ENCODE results near the gene LRRK1. TPM values are rescaled to one million over a fixed set of nuclear protein-coding genes. Genes with fewer than 3 reads are reported as not detected.

Gene LRRK1
- total RNA-seq, 1 donor from 2014 or later: 0.86 TPM

DNA sequence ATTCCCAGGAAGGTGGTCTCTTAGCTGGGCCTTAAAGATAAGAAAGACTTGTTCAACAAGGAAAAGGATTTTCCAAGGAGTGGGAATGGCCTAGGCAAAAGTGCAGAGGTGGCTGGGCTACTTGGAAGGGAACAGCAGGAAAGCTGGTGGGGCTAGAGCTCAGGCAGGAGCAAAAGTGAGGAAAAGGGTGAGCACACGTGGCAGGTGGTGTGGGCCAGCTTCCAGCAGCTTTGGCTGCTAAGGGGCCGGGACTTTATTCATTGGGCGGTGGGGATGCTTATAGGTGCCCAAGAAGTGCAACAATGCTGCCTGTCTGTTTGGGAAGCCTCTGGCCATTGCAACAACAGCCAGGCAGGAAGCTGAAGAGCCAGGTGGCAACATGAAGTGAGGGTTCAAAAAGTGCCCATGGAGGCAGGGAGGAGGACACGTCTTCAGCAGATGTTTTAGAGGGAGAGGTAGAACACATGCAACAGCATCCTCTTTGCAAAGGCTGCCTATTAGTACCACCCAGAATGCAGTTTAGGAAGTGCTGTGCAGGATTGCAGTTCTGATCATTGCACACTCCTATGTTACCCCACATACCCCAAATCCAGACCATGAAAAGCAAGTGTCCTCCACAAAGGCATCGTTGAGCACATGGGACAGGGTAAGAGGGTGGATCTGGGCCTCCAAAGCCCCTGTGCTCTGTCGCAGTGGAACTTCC lies 25.7 kb upstream of the LRRK1 start:
- H3K36me3 Mint-ChIP-seq (ENCODE audit: insufficient read depth): no peaks in the 10 kb centered on the region
- no peak for DNase-seq (ENCODE audit: low spot score, unreplicated experiment)
- TF ChIP-seq, protein P1, sequence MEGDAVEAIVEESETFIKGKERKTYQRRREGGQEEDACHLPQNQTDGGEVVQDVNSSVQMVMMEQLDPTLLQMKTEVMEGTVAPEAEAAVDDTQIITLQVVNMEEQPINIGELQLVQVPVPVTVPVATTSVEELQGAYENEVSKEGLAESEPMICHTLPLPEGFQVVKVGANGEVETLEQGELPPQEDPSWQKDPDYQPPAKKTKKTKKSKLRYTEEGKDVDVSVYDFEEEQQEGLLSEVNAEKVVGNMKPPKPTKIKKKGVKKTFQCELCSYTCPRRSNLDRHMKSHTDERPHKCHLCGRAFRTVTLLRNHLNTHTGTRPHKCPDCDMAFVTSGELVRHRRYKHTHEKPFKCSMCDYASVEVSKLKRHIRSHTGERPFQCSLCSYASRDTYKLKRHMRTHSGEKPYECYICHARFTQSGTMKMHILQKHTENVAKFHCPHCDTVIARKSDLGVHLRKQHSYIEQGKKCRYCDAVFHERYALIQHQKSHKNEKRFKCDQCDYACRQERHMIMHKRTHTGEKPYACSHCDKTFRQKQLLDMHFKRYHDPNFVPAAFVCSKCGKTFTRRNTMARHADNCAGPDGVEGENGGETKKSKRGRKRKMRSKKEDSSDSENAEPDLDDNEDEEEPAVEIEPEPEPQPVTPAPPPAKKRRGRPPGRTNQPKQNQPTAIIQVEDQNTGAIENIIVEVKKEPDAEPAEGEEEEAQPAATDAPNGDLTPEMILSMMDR (IDR thresholded peaks at IDR 0.05; ENCODE audit: unreplicated experiment): no peak
- H3K4me1 Mint-ChIP-seq (ENCODE audit: low read depth): no peaks in the 10 kb centered on the region
- H3K27ac Mint-ChIP-seq: no peak overlapping the region
- H3K4me3 Mint-ChIP-seq (ENCODE audit: low read depth): no peak overlapping the region
- H3K9me3 Mint-ChIP-seq (ENCODE audit: low read depth): no peaks in the 10 kb centered on the region
- H3K27me3 Mint-ChIP-seq: peaks cover 42% of the 10 kb centered on the region

DNA sequence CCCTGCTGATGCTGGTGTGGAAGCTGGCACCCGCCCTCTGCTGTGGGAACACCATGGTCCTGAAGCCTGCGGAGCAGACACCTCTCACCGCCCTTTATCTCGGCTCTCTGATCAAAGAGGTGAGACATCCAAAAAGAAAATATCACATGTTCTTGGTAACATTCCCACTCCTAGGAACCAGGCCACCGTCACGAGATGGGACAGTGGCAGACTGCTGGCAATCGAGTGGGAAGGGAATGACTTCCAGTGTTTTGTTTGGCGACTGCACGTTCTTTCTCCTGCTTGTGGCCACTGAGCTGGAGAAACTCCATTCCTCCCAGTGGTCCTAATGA lies 25.2 kb upstream of the LRRK1 start:
- Mint-ChIP-seq H3K36me3 (ENCODE audit: insufficient read depth) (no peaks in the 10 kb centered on the region), H3K9me3 (ENCODE audit: low read depth) (no peaks in the 10 kb centered on the region), H3K4me3 (ENCODE audit: low read depth) (no peak overlapping the region), H3K27me3 (peaks cover 42% of the 10 kb centered on the region), H3K4me1 (ENCODE audit: low read depth) (no peaks in the 10 kb centered on the region), H3K27ac (no peak overlapping the region)
- TF ChIP-seq, protein P1 (IDR thresholded peaks at IDR 0.05; ENCODE audit: unreplicated experiment): no peak
- DNase-seq (ENCODE audit: low spot score, unreplicated experiment): no peak

DNA sequence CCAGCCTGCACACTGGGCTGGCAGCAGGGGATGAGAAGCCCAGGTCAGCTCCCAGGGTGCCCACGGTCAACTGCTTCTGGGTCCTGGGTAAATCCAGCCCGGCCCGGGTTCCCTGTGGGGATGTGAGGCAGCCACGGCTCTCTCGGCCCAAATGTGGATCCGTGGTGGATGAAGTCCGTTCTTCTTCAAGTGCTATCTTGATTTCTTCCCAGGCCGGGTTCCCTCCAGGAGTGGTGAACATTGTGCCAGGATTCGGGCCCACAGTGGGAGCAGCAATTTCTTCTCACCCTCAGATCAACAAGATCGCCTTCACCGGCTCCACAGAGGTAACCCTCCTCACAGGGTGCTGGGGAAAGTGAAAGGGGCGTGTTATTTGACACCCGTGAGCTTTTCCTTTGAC lies 23.4 kb upstream of the LRRK1 start:
- H3K27me3 Mint-ChIP-seq: peaks cover 33% of the 10 kb centered on the region
- H3K9me3 Mint-ChIP-seq (ENCODE audit: low read depth): no peaks in the 10 kb centered on the region
- TF ChIP-seq, protein P1 (IDR thresholded peaks at IDR 0.05; ENCODE audit: unreplicated experiment): no peak
- H3K4me3 Mint-ChIP-seq (ENCODE audit: low read depth): no peak overlapping the region
- no peaks in the 10 kb centered on the region for H3K4me1 Mint-ChIP-seq (ENCODE audit: low read depth)
- H3K36me3 Mint-ChIP-seq (ENCODE audit: insufficient read depth): no peaks in the 10 kb centered on the region
- no peak for DNase-seq (ENCODE audit: low spot score, unreplicated experiment)
- no peak overlapping the region for H3K27ac Mint-ChIP-seq

DNA sequence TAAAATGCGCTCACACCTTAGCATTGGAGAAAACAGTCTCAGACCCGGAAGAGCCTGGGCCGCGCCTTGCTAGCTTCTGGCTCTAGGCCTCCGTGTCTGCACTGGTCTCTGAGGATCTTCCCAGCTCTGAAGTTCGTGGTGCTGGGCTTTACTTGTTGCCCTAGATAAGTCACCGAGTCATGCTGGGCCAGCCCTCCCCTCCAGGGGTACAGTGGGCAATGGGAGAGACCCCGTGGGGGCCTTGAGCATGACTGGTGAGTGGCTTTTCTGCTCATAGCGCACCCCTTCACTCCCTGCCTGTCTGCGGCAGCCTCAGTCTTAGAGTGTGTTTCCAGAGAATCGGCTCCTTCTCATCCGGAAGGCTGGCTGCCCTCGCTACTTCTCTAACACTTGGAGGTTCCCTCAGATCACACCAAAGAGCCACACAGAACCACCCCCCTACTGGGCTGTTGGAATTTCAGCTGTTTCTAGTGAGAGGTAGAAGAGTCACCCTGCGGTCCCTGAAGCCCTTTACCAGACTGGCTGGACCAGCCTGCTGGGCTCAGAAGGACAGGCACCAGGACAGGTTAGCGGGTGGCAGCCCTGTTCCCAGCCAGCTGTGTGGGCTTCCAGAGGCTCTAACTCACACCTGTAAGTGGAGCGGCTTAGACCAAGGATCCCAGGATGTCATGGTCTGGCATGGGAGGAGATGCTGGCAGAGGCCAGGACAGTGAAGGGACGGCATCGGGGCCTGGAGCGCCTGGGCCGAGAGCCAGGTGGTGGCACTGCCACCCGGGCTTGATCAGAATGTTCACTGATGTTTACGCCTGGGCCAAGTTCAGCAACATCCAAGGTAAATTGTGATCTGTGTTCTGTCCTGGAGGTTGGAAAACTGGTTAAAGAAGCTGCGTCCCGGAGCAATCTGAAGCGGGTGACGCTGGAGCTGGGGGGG lies 21.7 kb upstream of the LRRK1 start:
- Mint-ChIP-seq H3K27me3 (peaks cover 34% of the 10 kb centered on the region), H3K4me1 (ENCODE audit: low read depth) (no peaks in the 10 kb centered on the region), H3K4me3 (ENCODE audit: low read depth) (no peak overlapping the region), H3K36me3 (ENCODE audit: insufficient read depth) (no peaks in the 10 kb centered on the region), H3K27ac (no peak overlapping the region), H3K9me3 (ENCODE audit: low read depth) (no peaks in the 10 kb centered on the region)
- TF ChIP-seq, protein P1 (IDR thresholded peaks at IDR 0.05; ENCODE audit: unreplicated experiment): no peak
- no peak for DNase-seq (ENCODE audit: low spot score, unreplicated experiment)

DNA sequence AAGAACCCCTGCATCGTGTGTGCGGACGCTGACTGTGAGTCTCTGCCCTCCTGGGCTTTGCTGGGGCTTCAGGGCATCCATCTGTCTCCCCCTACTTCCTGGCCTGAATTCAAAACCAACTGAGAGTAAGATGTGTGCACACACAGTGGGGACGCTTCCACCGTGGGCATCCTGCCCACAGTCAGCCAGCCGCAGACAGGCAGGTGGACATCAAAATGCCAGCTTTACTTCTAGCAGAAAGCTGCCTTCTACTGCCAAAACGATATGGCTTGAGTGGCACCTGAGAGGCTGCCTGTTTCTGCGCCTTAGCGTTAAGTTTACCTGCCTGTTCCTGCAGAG lies 21.0 kb upstream of the LRRK1 start:
- Mint-ChIP-seq H3K36me3 (ENCODE audit: insufficient read depth) (no peaks in the 10 kb centered on the region), H3K9me3 (ENCODE audit: low read depth) (no peaks in the 10 kb centered on the region), H3K27me3 (peaks cover 33% of the 10 kb centered on the region), H3K27ac (no peak overlapping the region), H3K4me1 (ENCODE audit: low read depth) (no peaks in the 10 kb centered on the region), H3K4me3 (ENCODE audit: low read depth) (no peak overlapping the region)
- no peak for DNase-seq (ENCODE audit: low spot score, unreplicated experiment)
- TF ChIP-seq, protein P1 (IDR thresholded peaks at IDR 0.05; ENCODE audit: unreplicated experiment): no peak

All from progenitor cell of endocrine pancreas (in vitro differentiated cells).